ENCODE data around the gene ADAM15. TPM values are rescaled to one million over a fixed set of nuclear protein-coding genes. Genes with fewer than 3 reads are reported as not detected.
A peak's percentile ranks its signal among the peaks of the same experiment; 100 is the strongest.

ADAM15 gene
- total RNA-seq, 1 donor from 2014 or later = 11.3 TPM

- Mint-ChIP-seq H3K27me3 (no peaks in the 10 kb centered on the region), H3K4me3 (peak overlapping the region; percentile 50), H3K36me3 (ENCODE audit: low read depth) (peaks cover 17% of the 10 kb centered on the region), H3K9me3 (no peaks in the 10 kb centered on the region), H3K4me1 (peaks cover 47% of the 10 kb centered on the region), H3K27ac (peak overlapping the region; percentile 77)
- no peak for ATAC-seq (ENCODE audit: low read depth)
- ChIA-PET CTCF (interaction anchor here (1.4 to 2.5 kb wide), 2 partner anchors 13 to 21 kb away, joined by 3 to 16 read pairs; partner anchors contain the start of gene ADAM15), POLR2A (interaction anchor here (0.6 to 1.7 kb wide), 4 partner anchors 8 to 108 kb away, joined by 3 to 7 read pairs (median 3); partner anchors contain the start of gene EFNA4)
- DNase-seq = no peak
- no peak for TF ChIP-seq CTCF (IDR thresholded peaks at IDR 0.05)
- intact Hi-C loops (cut with micrococcal nuclease) = loop anchor here (1.0 kb wide), 3 partner anchors 8 to 13 kb away; partner anchors contain the start of gene EFNA4
These were observed 20.6 kb downstream of the ADAM15 start for GRCh38 chr1:155071701-155072100.

GRCh38 chr1:155072531-155073289 lies 21.6 kb downstream of the ADAM15 start:
- Mint-ChIP-seq H3K4me3 (no peak overlapping the region), H3K36me3 (ENCODE audit: low read depth) (peaks cover 10% of the 10 kb centered on the region), H3K27me3 (no peaks in the 10 kb centered on the region), H3K4me1 (peaks cover 39% of the 10 kb centered on the region), H3K27ac (no peak overlapping the region), H3K9me3 (no peaks in the 10 kb centered on the region)
- ATAC-seq (ENCODE audit: low read depth) (no peak), DNase-seq (no peak)
- ChIA-PET CTCF (interaction anchor here (0.9 to 2.5 kb wide), 3 partner anchors 11 to 22 kb away, joined by 3 to 16 read pairs (median 3); partner anchors contain the start of gene ADAM15), POLR2A (interaction anchor here (1.7 kb wide), 1 partner anchor 9 kb away, joined by 7 read pairs; the partner anchor contains the start of gene EFNA4)
- intact Hi-C loops (cut with micrococcal nuclease) = no loop called here
- no peak for TF ChIP-seq CTCF (IDR thresholded peaks at IDR 0.05)

- TF ChIP-seq CTCF (IDR thresholded peaks at IDR 0.05) = no peak
- Mint-ChIP-seq H3K36me3 (ENCODE audit: low read depth) (peaks cover 7% of the 10 kb centered on the region), H3K27ac (no peak overlapping the region), H3K4me3 (no peak overlapping the region), H3K9me3 (no peaks in the 10 kb centered on the region), H3K27me3 (no peaks in the 10 kb centered on the region), H3K4me1 (peaks cover 39% of the 10 kb centered on the region)
- intact Hi-C loops (cut with micrococcal nuclease) = no loop called here
- DNase-seq = no peak
- no peak for ATAC-seq (ENCODE audit: low read depth)
- ChIA-PET CTCF (interaction anchor here (0.9 kb wide), 1 partner anchor 12 kb away, joined by 3 read pairs; no protein-coding TSS in a partner anchor), POLR2A (interaction anchor here (1.4 to 1.7 kb wide), 2 partner anchors 10 kb away, joined by 3 to 7 read pairs; partner anchors contain the start of gene EFNA4)
These were observed 22.5 kb downstream of the ADAM15 start for GRCh38 chr1:155073377-155074242.

- ChIA-PET POLR2A (interaction anchor here (0.6 to 1.9 kb wide), 3 partner anchors 9 to 67 kb away, joined by 3 to 5 read pairs (median 5); no protein-coding TSS in a partner anchor), CTCF (interaction anchor here (1.9 to 2.8 kb wide), 2 partner anchors 9 to 97 kb away, joined by 5 to 18 read pairs; partner anchors contain the start of gene KRTCAP2)
- Mint-ChIP-seq H3K36me3 (ENCODE audit: low read depth) (no peaks in the 10 kb centered on the region), H3K27me3 (peaks cover 3% of the 10 kb centered on the region), H3K4me3 (no peak overlapping the region), H3K9me3 (no peaks in the 10 kb centered on the region), H3K4me1 (peaks cover 48% of the 10 kb centered on the region), H3K27ac (no peak overlapping the region)
- no peak for TF ChIP-seq CTCF (IDR thresholded peaks at IDR 0.05)
- DNase-seq = no peak
- no peak for ATAC-seq (ENCODE audit: low read depth)
- intact Hi-C loops (cut with micrococcal nuclease) = no loop called here
These were observed 24.4 kb downstream of the ADAM15 start for GRCh38 chr1:155075535-155075934.

Measured in activated B cell treated with CpG ODN at 0.5 μM for 24 hours (primary cell).